A673 (cell line): ENCODE data around the gene CNIH4.

Source experiments
- EZH2 ChIP-seq: fragments of 200-600 bp; sonication (generic); IDR thresholded peaks from 2 replicates; pipeline ENCODE4 v1.6.1; 2017; ENCODE audit warnings: borderline replicate concordance, low read depth, mild to moderate bottlenecking, mixed read lengths, antibody characterized with exemption, low read length; ENCODE audit not compliant: poor library complexity, severe bottlenecking
- TF ChIP-seq, protein P1 (sequence below): fragments of 300-800, 200-600 bp; sonication (generic); conservative IDR thresholded peaks from 2 replicates; pipeline ENCODE4 v1.5.1; 2017; ENCODE audit warnings: low read depth, mild to moderate bottlenecking, antibody characterized with exemption, low read length, moderate library complexity, mixed read lengths

DNA sequence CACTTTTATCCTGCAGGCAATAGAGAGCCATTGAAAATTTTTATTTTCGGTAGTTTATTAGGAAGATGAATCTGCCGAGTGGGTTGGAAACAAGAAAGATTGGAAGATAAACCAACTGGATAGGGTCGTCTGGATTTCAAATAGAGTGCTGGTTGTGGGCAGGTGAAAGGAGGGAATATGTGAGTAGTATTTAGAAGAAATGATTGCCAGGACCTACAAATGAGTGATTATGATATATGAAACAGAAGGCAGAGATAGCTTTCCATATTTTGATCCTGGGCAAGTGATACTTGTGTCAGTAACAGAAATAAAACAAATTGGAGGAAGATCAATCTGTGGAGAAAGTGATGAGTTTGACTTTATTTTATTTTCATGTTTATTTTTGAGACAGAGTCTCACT lies 2.5 kb downstream of the CNIH4 start:
- TF ChIP-seq, protein P1, sequence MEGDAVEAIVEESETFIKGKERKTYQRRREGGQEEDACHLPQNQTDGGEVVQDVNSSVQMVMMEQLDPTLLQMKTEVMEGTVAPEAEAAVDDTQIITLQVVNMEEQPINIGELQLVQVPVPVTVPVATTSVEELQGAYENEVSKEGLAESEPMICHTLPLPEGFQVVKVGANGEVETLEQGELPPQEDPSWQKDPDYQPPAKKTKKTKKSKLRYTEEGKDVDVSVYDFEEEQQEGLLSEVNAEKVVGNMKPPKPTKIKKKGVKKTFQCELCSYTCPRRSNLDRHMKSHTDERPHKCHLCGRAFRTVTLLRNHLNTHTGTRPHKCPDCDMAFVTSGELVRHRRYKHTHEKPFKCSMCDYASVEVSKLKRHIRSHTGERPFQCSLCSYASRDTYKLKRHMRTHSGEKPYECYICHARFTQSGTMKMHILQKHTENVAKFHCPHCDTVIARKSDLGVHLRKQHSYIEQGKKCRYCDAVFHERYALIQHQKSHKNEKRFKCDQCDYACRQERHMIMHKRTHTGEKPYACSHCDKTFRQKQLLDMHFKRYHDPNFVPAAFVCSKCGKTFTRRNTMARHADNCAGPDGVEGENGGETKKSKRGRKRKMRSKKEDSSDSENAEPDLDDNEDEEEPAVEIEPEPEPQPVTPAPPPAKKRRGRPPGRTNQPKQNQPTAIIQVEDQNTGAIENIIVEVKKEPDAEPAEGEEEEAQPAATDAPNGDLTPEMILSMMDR: no peak
- TF ChIP-seq EZH2: no peak
